A549 (cell line): Measurements from ENCODE around the gene GLB1L3. TPM values are rescaled to one million over a fixed set of nuclear protein-coding genes. Genes with fewer than 3 reads are reported as not detected.

Experiments
- ATAC-seq, 2 experiments: fragments of 200-7000 bp in 1 of 2; fragments of >200 bp in 1 of 2; cut with Nextera tagmentation in 1 of 2; cut with Tn5 transposase in 1 of 2; 3 replicates each; pipeline versions ENCODE4 v1.8.0 to v1.9.1; 2018 to 2020; ENCODE audit warnings: mild to moderate bottlenecking in 1 of 2, moderate library complexity in 1 of 2
- CTCF ChIA-PET: fragments of 300-600 bp; sonication (Branson Sonifier 250); formaldehyde crosslinking; extraction: SDS; loops from one replicate; lab custom pipeline; 2021; ENCODE audit warnings: antibody characterized with exemption, inconsistent platforms; lab: Yijun Ruan, JAX
- POLR2A ChIA-PET: fragments of 350-600 bp; formaldehyde crosslinking; extraction: SDS; loops from one replicate; lab custom pipeline; 2021; ENCODE audit warnings: antibody characterized with exemption, inconsistent platforms; lab: Yijun Ruan, JAX
- DNase-seq, 2 experiments: peaks; one replicate each; pipeline versions ENCODE4 v3.0.0 to v3.0.0-alpha.2; 2011 to 2016; ENCODE audit warnings: low read depth in 1 of 2, low spot score in 1 of 2
- FAIRE-seq: peaks from 2 replicates; lab custom pipeline; 2011; peaks lifted over from hg19 to GRCh38; lab: Jason Lieb, UNC
- H3K27ac ChIP-seq, 2 experiments: fragments of >200 bp; sonication (Bioruptor Twin); formaldehyde crosslinking; 3 replicates each; pipeline ENCODE4 v1.5.1; 2016 to 2017
- H3K4me1 ChIP-seq: fragments of >200 bp; sonication (Bioruptor Twin); formaldehyde crosslinking; 3 replicates; pipeline ENCODE4 v1.6.1; 2016
- H3K4me2 ChIP-seq: fragments of >200 bp; sonication (Bioruptor Twin); formaldehyde crosslinking; 3 replicates; pipeline ENCODE4 v1.6.1; 2016
- H3K4me3 ChIP-seq: fragments of >200 bp; sonication (Bioruptor Twin); formaldehyde crosslinking; 3 replicates; pipeline ENCODE4 v1.5.1; 2016
- H3K9me3 ChIP-seq: fragments of >200 bp; sonication (Bioruptor Twin); formaldehyde crosslinking; 3 replicates; pipeline ENCODE4 v1.6.1; 2016
- BHLHE40 ChIP-seq: IDR thresholded peaks from 2 replicates; pipeline ENCODE4 v1.6.1; 2012; ENCODE audit warnings: low read depth, low read length, inconsistent platforms
- CHD4 ChIP-seq: fragments of 200-600 bp; sonication (generic); IDR thresholded peaks from 2 replicates; pipeline ENCODE4 v1.6.1; 2016; ENCODE audit warnings: antibody characterized with exemption, mild to moderate bottlenecking, borderline replicate concordance
- EHMT2 ChIP-seq: fragments of 200-600 bp; sonication (generic); IDR thresholded peaks from 2 replicates; pipeline ENCODE4 v1.6.1; 2016; ENCODE audit warnings: antibody characterized with exemption, low read depth, mild to moderate bottlenecking, moderate library complexity
- FOSB ChIP-seq: fragments of 250-450 bp; sonication (Bioruptor Pico); IDR thresholded peaks from 2 replicates; pipeline ENCODE4 v1.5.0; 2020; ENCODE audit warnings: mild to moderate bottlenecking, moderate library complexity
- HEYL ChIP-seq: fragments of 250-450 bp; sonication (Bioruptor Pico); IDR thresholded peaks from 2 replicates; pipeline ENCODE4 v1.8.0; 2021; ENCODE audit warnings: mild to moderate bottlenecking, moderate library complexity
- HOXB13 ChIP-seq: fragments of 250-450 bp; sonication (Bioruptor Pico); IDR thresholded peaks from 2 replicates; pipeline ENCODE4 v1.5.0; 2020; ENCODE audit warnings: low read depth, mild to moderate bottlenecking, moderate library complexity
- HOXB5 ChIP-seq: fragments of 250-450 bp; sonication (Bioruptor Pico); IDR thresholded peaks from 2 replicates; pipeline ENCODE4 v1.5.0; 2020; ENCODE audit warnings: mild to moderate bottlenecking, moderate library complexity
- JUN ChIP-seq, 2 experiments: fragments of >200 bp; sonication (Bioruptor Twin); formaldehyde crosslinking; IDR thresholded peaks; 2 replicates in 1 of 2; 3 replicates in 1 of 2; pipeline ENCODE4 v1.6.1; 2016 to 2017
- MAZ ChIP-seq: fragments of 150-350 bp; IDR thresholded peaks from 2 replicates; pipeline ENCODE4 v1.6.1; 2014; ENCODE audit warnings: antibody characterized with exemption, low read depth, low read length, borderline replicate concordance
- MYC ChIP-seq: IDR thresholded peaks from 2 replicates; pipeline ENCODE4 v1.6.1; 2012; ENCODE audit warnings: mild to moderate bottlenecking, inconsistent platforms, low read length, improper control_type of control experiment, borderline replicate concordance
- NFE2L2 ChIP-seq: fragments of 150-350 bp; conservative IDR thresholded peaks from 2 replicates; pipeline ENCODE4 v1.6.1; 2014; ENCODE audit warnings: low read length
- NPAS2 ChIP-seq: fragments of 250-450 bp; sonication (Bioruptor Pico); IDR thresholded peaks from 2 replicates; pipeline ENCODE4 v1.8.0; 2022; ENCODE audit warnings: mild to moderate bottlenecking, moderate library complexity, borderline replicate concordance
- PHF8 ChIP-seq: fragments of 200-600 bp; sonication (generic); IDR thresholded peaks from 2 replicates; pipeline ENCODE4 v1.6.1; 2016; ENCODE audit warnings: low read depth, mild to moderate bottlenecking, antibody characterized with exemption, moderate library complexity, borderline replicate concordance
- RFX5 ChIP-seq: fragments of 450-650 bp; IDR thresholded peaks from 2 replicates; pipeline ENCODE4 v1.7.1; 2014; ENCODE audit warnings: antibody characterized with exemption, mild to moderate bottlenecking, moderate library complexity
- SMC3 ChIP-seq: fragments of >200 bp; sonication (Bioruptor Twin); formaldehyde crosslinking; IDR thresholded peaks from 3 replicates; pipeline ENCODE4 v1.6.1; 2018; ENCODE audit warnings: inconsistent platforms
- SREBF2 ChIP-seq: fragments of 450-650 bp; IDR thresholded peaks from 2 replicates; pipeline ENCODE4 v1.6.1; 2014; ENCODE audit warnings: mild to moderate bottlenecking, moderate library complexity
- ZC3H11A ChIP-seq: fragments of 450-650 bp; IDR thresholded peaks from 2 replicates; pipeline ENCODE4 v1.6.1; 2014; ENCODE audit warnings: antibody characterized with exemption, mild to moderate bottlenecking
- ZNF302 ChIP-seq: fragments of 250-450 bp; sonication (Bioruptor Pico); IDR thresholded peaks from 2 replicates; pipeline ENCODE4 v1.9.0; 2021; ENCODE audit warnings: inconsistent platforms, mild to moderate bottlenecking, moderate library complexity
- ZSCAN20 ChIP-seq: fragments of 250-450 bp; sonication (Bioruptor Pico); IDR thresholded peaks from 2 replicates; pipeline ENCODE4 v1.8.0; 2022; ENCODE audit warnings: mild to moderate bottlenecking, moderate library complexity
- WGBS: methylation state at CpG from one replicate; pipeline ENCODE4 v1.1.6; 2017; ENCODE audit errors: missing lambda C conversion rate; 5-methylcytosine and 5-hydroxymethylcytosine counted together
- polyA plus RNA-seq, 4 experiments: library from polyadenylated mRNA; depleted of rRNA in 3 of 4; stranded (reverse); fragments of >200 nt; fragmentation: RNase III in 1 of 4; extraction: RNeasy Plus Mini Kit Qiagen cat#74134 plus additional on column Dnase treatment in 1 of 4; gene quantifications; 2 replicates in 3 of 4; 3 replicates in 1 of 4; pipeline ENCODE4 v1.2.3, GENCODE V29; 2011 to 2017
- TF ChIP-seq, protein P1 (sequence below): fragments of 450-650 bp; IDR thresholded peaks from 2 replicates; pipeline ENCODE4 v1.6.1; 2014; ENCODE audit warnings: antibody characterized with exemption
- TF ChIP-seq, protein P2 (sequence below): fragments of >200 bp; sonication (Bioruptor Twin); formaldehyde crosslinking; IDR thresholded peaks from 2 replicates; pipeline ENCODE4 v1.6.1; 2016
- TF ChIP-seq, protein P3 (sequence below): fragments of 250-450 bp; sonication (Bioruptor Pico); IDR thresholded peaks from 2 replicates; pipeline ENCODE4 v1.5.0; 2020; ENCODE audit warnings: low read depth, mild to moderate bottlenecking, moderate library complexity
- TF ChIP-seq, protein P4 (sequence below): fragments of >200 bp; sonication (Bioruptor Twin); formaldehyde crosslinking; IDR thresholded peaks from 3 replicates; pipeline ENCODE4 v1.5.1; 2016
- TF ChIP-seq, protein P5 (sequence below): fragments of >200 bp; sonication (Bioruptor Twin); formaldehyde crosslinking; IDR thresholded peaks from 3 replicates; pipeline ENCODE4 v1.6.1; 2016

GLB1L3 gene
- polyA plus RNA-seq, 2 of the 4 experiments (the other 2 are of a cell fraction): not detected

DNA sequence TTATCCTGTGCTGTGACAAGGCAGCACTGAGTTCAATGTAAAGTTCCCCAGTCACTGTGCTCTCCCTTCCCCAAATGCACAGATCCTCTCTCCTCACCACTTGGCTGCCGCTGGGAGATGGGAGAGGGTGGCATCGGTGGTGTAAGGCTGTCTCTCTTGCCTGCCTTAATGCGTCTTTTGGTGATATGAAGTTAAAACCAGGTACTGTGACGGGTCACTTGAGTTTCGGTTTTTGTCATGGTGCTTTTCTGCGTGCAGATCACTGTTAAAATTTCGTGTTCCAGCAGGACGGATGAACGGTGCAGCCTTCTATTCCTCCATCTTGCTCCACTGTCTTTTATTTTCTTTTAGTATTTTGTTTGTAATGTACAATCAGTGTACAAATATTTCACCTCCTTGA is 74.2 kb downstream of the GLB1L3 start:
- Histone ChIP-seq H3K4me1 (no peaks in the 10 kb centered on the region), H3K4me2 (no peak overlapping the region), H3K27ac (no peak overlapping the region), H3K4me3 (no peak overlapping the region), H3K9me3 (no peaks in the 10 kb centered on the region)
- no peak for FAIRE-seq
- POLR2A ChIA-PET: no interaction called here
- CTCF ChIA-PET: no interaction called here
- no peak for ATAC-seq
- 59% methylated on average over 9 of the region's 9 CpGs for WGBS
- no peak for TF ChIP-seq PHF8
- TF ChIP-seq ZC3H11A: no peak
- no peak for TF ChIP-seq NFE2L2
- no peak for TF ChIP-seq MYC
- TF ChIP-seq SREBF2: no peak
- TF ChIP-seq HOXB13 (CRISPR knock-in tag): no peak
- TF ChIP-seq ZSCAN20 (CRISPR knock-in tag): no peak
- TF ChIP-seq, protein P1, sequence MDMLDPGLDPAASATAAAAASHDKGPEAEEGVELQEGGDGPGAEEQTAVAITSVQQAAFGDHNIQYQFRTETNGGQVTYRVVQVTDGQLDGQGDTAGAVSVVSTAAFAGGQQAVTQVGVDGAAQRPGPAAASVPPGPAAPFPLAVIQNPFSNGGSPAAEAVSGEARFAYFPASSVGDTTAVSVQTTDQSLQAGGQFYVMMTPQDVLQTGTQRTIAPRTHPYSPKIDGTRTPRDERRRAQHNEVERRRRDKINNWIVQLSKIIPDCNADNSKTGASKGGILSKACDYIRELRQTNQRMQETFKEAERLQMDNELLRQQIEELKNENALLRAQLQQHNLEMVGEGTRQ: no peak
- TF ChIP-seq RFX5: no peak
- TF ChIP-seq ZNF302 (CRISPR knock-in tag): no peak
- TF ChIP-seq, protein P2, sequence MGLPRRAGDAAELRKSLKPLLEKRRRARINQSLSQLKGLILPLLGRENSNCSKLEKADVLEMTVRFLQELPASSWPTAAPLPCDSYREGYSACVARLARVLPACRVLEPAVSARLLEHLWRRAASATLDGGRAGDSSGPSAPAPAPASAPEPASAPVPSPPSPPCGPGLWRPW: no peak
- no peak for TF ChIP-seq HOXB5 (CRISPR knock-in tag)
- TF ChIP-seq, protein P3, sequence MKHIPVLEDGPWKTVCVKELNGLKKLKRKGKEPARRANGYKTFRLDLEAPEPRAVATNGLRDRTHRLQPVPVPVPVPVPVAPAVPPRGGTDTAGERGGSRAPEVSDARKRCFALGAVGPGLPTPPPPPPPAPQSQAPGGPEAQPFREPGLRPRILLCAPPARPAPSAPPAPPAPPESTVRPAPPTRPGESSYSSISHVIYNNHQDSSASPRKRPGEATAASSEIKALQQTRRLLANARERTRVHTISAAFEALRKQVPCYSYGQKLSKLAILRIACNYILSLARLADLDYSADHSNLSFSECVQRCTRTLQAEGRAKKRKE (CRISPR knock-in tag): no peak
- no peak for TF ChIP-seq FOSB (CRISPR knock-in tag)
- DNase-seq: no peak

DNA sequence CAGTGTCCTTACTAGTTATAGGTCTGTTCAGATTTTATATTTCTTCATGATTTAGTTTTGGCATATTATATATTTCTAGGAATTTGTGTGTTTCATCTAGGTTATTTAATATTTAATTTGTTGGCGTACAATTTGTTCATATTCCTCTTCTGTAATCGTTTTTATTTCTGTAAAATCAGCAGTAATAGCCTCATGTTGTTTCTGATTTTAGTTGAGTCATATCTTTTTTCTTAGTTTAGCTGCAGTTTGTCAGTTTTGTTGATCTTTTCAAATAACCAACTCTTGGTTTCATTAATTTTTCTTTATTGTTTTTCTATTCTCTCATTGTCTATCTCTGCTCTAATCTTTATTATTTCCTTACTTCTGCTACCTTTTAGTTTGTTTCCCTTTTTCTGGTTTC is 75.9 kb downstream of the GLB1L3 start:
- FAIRE-seq (no peak), DNase-seq (no peak), ATAC-seq (no peak)
- H3K9me3 ChIP-seq: no peaks in the 10 kb centered on the region
- 49% methylated on average over 2 of the region's 2 CpGs for WGBS
- H3K4me3 ChIP-seq: no peak overlapping the region
- no peaks in the 10 kb centered on the region for H3K4me1 ChIP-seq
- H3K4me2 ChIP-seq: no peak overlapping the region
- ChIA-PET CTCF (no interaction called here), POLR2A (no interaction called here)
- H3K27ac ChIP-seq: no peak overlapping the region
- TF ChIP-seq, protein P3 (CRISPR knock-in tag): no peak
- TF ChIP-seq MAZ: no peak
- no peak for TF ChIP-seq SREBF2
- TF ChIP-seq, protein P2: no peak
- TF ChIP-seq FOSB (CRISPR knock-in tag): no peak
- TF ChIP-seq JUN (IDR thresholded peaks at IDR 0.05): no peak
- TF ChIP-seq SMC3: no peak
- TF ChIP-seq HEYL (CRISPR knock-in tag): no peak
- no peak for TF ChIP-seq CHD4
- TF ChIP-seq, protein P4, sequence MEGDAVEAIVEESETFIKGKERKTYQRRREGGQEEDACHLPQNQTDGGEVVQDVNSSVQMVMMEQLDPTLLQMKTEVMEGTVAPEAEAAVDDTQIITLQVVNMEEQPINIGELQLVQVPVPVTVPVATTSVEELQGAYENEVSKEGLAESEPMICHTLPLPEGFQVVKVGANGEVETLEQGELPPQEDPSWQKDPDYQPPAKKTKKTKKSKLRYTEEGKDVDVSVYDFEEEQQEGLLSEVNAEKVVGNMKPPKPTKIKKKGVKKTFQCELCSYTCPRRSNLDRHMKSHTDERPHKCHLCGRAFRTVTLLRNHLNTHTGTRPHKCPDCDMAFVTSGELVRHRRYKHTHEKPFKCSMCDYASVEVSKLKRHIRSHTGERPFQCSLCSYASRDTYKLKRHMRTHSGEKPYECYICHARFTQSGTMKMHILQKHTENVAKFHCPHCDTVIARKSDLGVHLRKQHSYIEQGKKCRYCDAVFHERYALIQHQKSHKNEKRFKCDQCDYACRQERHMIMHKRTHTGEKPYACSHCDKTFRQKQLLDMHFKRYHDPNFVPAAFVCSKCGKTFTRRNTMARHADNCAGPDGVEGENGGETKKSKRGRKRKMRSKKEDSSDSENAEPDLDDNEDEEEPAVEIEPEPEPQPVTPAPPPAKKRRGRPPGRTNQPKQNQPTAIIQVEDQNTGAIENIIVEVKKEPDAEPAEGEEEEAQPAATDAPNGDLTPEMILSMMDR: no peak
- TF ChIP-seq, protein P5, sequence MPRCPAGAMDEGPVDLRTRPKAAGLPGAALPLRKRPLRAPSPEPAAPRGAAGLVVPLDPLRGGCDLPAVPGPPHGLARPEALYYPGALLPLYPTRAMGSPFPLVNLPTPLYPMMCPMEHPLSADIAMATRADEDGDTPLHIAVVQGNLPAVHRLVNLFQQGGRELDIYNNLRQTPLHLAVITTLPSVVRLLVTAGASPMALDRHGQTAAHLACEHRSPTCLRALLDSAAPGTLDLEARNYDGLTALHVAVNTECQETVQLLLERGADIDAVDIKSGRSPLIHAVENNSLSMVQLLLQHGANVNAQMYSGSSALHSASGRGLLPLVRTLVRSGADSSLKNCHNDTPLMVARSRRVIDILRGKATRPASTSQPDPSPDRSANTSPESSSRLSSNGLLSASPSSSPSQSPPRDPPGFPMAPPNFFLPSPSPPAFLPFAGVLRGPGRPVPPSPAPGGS: no peak
- no peak for TF ChIP-seq NPAS2 (CRISPR knock-in tag)
- no peak for TF ChIP-seq BHLHE40
- no peak for TF ChIP-seq EHMT2
- TF ChIP-seq, all 56 proteins: peak for 0
